ENCODE measurements around the gene SND1.
A peak's percentile ranks its signal among the peaks of the same experiment; 100 is the strongest.

Gene SND1

DNA sequence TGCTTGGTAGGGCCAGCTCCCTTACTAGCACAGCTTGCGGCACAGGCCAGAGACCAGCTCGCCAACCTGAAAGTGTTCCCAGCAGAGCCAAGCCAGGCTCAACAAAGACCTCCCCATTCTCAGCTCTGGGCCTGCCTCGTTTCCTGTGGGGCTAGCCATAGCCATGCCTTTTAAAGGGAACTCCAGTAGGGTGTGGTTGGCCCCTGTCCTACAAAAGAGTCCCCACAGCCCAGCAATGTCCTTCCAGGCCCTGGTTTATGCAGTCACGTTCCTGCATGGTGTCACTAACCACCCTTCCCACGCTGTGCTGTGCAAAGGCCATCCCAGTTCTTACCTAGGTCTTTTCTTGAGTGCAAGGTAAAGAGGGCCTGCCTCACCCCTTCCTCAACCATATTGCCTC is 467.0 kb downstream of the SND1 start:
- TF ChIP-seq GABPA (IDR thresholded peaks at IDR 0.05; ENCODE audit: low read depth) (no peak), CTCF (IDR thresholded peaks at IDR 0.05; ENCODE audit: insufficient read depth, low read length) (no peak)
- Histone ChIP-seq H3K4me3 (replicated peaks; ENCODE audit: insufficient read depth, low read length) (no peak overlapping the region), H3K27me3 (ENCODE audit: insufficient read depth, poor library complexity, severe bottlenecking) (no peaks in the 10 kb centered on the region), H3K27ac (replicated peaks) (no peak overlapping the region)
- no peak for DNase-seq (ENCODE audit: low read depth in 1 of 2, low spot score in 1 of 2)

DNA sequence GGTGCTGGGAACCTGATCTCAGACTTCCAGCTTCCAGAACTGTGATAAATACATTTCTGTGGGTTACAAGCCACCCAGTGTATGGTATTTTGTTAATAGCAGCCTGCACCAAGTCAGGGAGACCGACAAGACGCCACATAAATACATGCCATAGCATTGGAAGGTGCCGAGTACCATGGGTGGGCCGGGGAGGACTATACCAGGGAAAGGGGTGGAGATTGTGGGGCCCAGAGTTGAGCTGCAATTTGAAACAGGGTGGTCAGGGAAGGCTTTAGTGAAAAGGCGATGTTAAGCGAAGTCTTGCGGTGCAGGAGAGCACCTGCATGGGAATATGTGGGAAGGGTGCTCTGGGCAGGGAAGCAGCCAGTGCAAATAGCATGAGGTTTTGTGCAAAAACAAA is 468.1 kb downstream of the SND1 start:
- TF ChIP-seq REST (IDR thresholded peaks at IDR 0.05; ENCODE audit: insufficient replicate concordance, low read depth) (no peak), POLR2AphosphoS5 (IDR thresholded peaks at IDR 0.05; ENCODE audit: low read depth) (no peak), CTCF (IDR thresholded peaks at IDR 0.05; ENCODE audit: insufficient read depth, low read length) (no peak), GABPA (IDR thresholded peaks at IDR 0.05; ENCODE audit: low read depth) (no peak)
- H3K27ac ChIP-seq (replicated peaks) = no peak overlapping the region
- no peak for DNase-seq (ENCODE audit: low read depth in 1 of 2, low spot score in 1 of 2)
- no peaks in the 10 kb centered on the region for H3K27me3 ChIP-seq (ENCODE audit: insufficient read depth, poor library complexity, severe bottlenecking)
- H3K4me3 ChIP-seq (replicated peaks; ENCODE audit: insufficient read depth, low read length) = no peak overlapping the region

- TF ChIP-seq SPI1 (IDR thresholded peaks at IDR 0.05; ENCODE audit: borderline replicate concordance, low read depth) = no peak
- TF ChIP-seq GABPA (IDR thresholded peaks at IDR 0.05; ENCODE audit: low read depth) = no peak
- TF ChIP-seq CTCF (IDR thresholded peaks at IDR 0.05; ENCODE audit: insufficient read depth, low read length) = no peak
- TF ChIP-seq REST (IDR thresholded peaks at IDR 0.05; ENCODE audit: insufficient replicate concordance, low read depth) = no peak
- no peak for TF ChIP-seq POLR2AphosphoS5 (IDR thresholded peaks at IDR 0.05; ENCODE audit: low read depth)
- Histone ChIP-seq H3K27me3 (ENCODE audit: insufficient read depth, poor library complexity, severe bottlenecking) (no peaks in the 10 kb centered on the region), H3K4me3 (replicated peaks; ENCODE audit: insufficient read depth, low read length) (0 out of 2 replicates have a peak overlapping the region, but pooled peaks have one; percentile 54), H3K27ac (replicated peaks) (peak overlapping the region; percentile 97)
- no peak for DNase-seq (ENCODE audit: low read depth in 1 of 2, low spot score in 1 of 2)
These were observed 469.0 kb downstream of the SND1 start for GRCh38 chr7:128120976-128121490.

Measured in HL-60 (cell line).